Endometrial microvascular endothelial cells (primary cell): ENCODE results near the gene NR1I3. TPM values are rescaled to one million over a fixed set of nuclear protein-coding genes. Genes with fewer than 3 reads are reported as not detected.
"Not testable (repeated sequence)": the region's sequence is repeated elsewhere in the genome, so short reads cannot be mapped to it uniquely, and the experiment has no call there.

Experiments
- in situ Hi-C: cut with HindIII; loops from 2 replicates; pipeline ENCODE4 v1.10.0; 2017; ENCODE audit warnings: low sequenced_read_pairs, low pct_unique_long_range_greater_than_20kb; ENCODE audit errors: inconsistent ontology term
- total RNA-seq: library from RNA; depleted of rRNA; stranded (reverse); fragments of >200 nt; gene quantifications from one replicate; pipeline ENCODE4 v1.2.3, GENCODE V29; 2015; ENCODE audit errors: inconsistent ontology term

The NR1I3 gene
- total RNA-seq, result not detected

- in situ Hi-C loops, result no loop called here
These were observed at the start of gene NR1I3 for GRCh38 chr1:161238039-161238473. NR1I3 (minus strand) TSS chr1:161238203; CDS start chr1:161236565, 1,638 bp downstream.

- in situ Hi-C loops, result no loop called here
These were observed 49.6 kb upstream of the NR1I3 start for GRCh38 chr1:161287482-161288054.

- in situ Hi-C loops, result no loop called here
These were observed 47.5 kb upstream of the NR1I3 start for GRCh38 chr1:161285521-161285920.

GRCh38 chr1:161285113-161285512, 47.1 kb upstream of the NR1I3 start:
- in situ Hi-C loops, result no loop called here

GRCh38 chr1:161282991-161283390, 45.0 kb upstream of the NR1I3 start:
- in situ Hi-C loops, result no loop called here

- in situ Hi-C loops, result no loop called here
These were observed 36.9 kb upstream of the NR1I3 start for GRCh38 chr1:161274874-161275273.

GRCh38 chr1:161273402-161273801, 35.4 kb upstream of the NR1I3 start:
- in situ Hi-C loops, result no loop called here

- in situ Hi-C loops, result no loop called here
These were observed 29.3 kb upstream of the NR1I3 start for GRCh38 chr1:161267321-161267720.

- in situ Hi-C loops, result no loop called here
These were observed 28.8 kb upstream of the NR1I3 start for GRCh38 chr1:161266836-161267235.

GRCh38 chr1:161266202-161266601, 28.2 kb upstream of the NR1I3 start:
- in situ Hi-C loops, result no loop called here

GRCh38 chr1:161265305-161265704, 27.3 kb upstream of the NR1I3 start:
- in situ Hi-C loops, result no loop called here

- in situ Hi-C loops, result no loop called here
These were observed 23.5 kb upstream of the NR1I3 start for GRCh38 chr1:161261261-161262235.

- in situ Hi-C loops, result no loop called here
These were observed 22.6 kb upstream of the NR1I3 start for GRCh38 chr1:161260376-161261260.

- in situ Hi-C loops, result no loop called here
These were observed 21.8 kb upstream of the NR1I3 start for GRCh38 chr1:161259765-161260164.

GRCh38 chr1:161259345-161259702, 21.3 kb upstream of the NR1I3 start:
- in situ Hi-C loops, result no loop called here

- in situ Hi-C loops, result no loop called here
These were observed 20.7 kb upstream of the NR1I3 start, which contains the start of gene PCP4L1 for GRCh38 chr1:161258439-161259344. PCP4L1 (plus strand) TSS chr1:161258745; CDS start chr1:161258975, 230 bp downstream.

GRCh38 chr1:161257109-161257508, 19.1 kb upstream of the NR1I3 start:
- in situ Hi-C loops, result not testable (repeated sequence)

GRCh38 chr1:161255955-161256520, 18.0 kb upstream of the NR1I3 start:
- in situ Hi-C loops, result not testable (repeated sequence)
